GM12891 (cell line): ENCODE results near the gene ADPGK.

Experiments used
- PAX5 ChIP-seq: IDR thresholded peaks from 2 replicates; pipeline ENCODE4 v1.6.1; 2011; ENCODE audit warnings: low read length, moderate library complexity, mild to moderate bottlenecking; ENCODE audit not compliant: insufficient read depth, severe bottlenecking
- POLR2A ChIP-seq: IDR thresholded peaks from 2 replicates; pipeline ENCODE4 v1.6.1; 2011; ENCODE audit warnings: low read depth, low read length, control low read depth
- POLR2AphosphoS5 ChIP-seq: IDR thresholded peaks from 2 replicates; pipeline ENCODE4 v1.6.1; 2011; ENCODE audit warnings: low read depth, low read length, control low read depth
- SPI1 ChIP-seq: IDR thresholded peaks from 2 replicates; pipeline ENCODE4 v1.6.1; 2011; ENCODE audit warnings: low read depth, low read length, control low read depth
- TAF1 ChIP-seq: IDR thresholded peaks from 2 replicates; pipeline ENCODE4 v1.6.1; 2011; ENCODE audit warnings: low read depth, low read length, control low read depth

- TF ChIP-seq POLR2A (no peak), POLR2AphosphoS5 (no peak), TAF1 (no peak), SPI1 (no peak), PAX5 (no peak)
Measured at GRCh38 chr15:72732086-72732485, 51.5 kb downstream of the ADPGK start.
